T-helper 9 cell (primary cell): ENCODE measurements around the gene HOXA13.

Source experiments
- DNase-seq: peaks from one replicate; pipeline ENCODE4 v3.0.0-alpha.2; 2020

Gene HOXA13

DNA sequence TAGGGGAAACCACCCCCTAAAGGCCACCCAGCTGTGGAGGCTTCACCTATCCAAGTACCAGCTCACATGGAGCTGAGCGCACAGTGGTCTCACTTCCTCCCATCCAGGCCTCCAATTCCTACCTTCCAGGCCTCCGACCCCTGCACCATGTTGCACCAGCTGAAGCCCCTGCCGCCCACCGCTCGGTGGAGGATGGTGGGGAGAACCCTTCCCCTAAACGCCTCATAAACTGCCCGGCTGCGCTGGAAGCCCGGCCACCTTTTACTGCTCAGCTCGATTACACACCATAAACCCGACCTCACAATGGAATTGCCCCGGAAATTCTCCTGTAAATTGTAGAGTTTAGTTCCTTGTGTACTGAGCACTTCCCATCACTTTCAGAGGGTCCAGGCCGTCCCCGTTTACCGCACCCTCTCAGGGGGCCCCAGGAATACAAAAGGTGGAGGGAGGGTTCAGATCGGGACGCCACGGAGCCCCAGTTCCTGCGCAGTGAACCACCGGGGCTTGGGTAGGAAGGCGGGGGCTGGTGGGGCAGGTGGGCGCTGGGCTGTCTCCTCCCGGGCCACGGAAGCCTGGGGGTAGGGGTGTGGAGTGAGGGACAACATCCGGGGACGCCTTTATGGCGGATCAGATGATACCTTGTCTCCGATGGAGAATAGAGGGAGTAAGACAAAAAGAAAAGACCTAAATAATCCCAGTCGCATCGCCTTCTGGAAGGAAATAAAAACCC, 42.0 kb downstream of the HOXA13 start:
- DNase-seq = no peak

DNA sequence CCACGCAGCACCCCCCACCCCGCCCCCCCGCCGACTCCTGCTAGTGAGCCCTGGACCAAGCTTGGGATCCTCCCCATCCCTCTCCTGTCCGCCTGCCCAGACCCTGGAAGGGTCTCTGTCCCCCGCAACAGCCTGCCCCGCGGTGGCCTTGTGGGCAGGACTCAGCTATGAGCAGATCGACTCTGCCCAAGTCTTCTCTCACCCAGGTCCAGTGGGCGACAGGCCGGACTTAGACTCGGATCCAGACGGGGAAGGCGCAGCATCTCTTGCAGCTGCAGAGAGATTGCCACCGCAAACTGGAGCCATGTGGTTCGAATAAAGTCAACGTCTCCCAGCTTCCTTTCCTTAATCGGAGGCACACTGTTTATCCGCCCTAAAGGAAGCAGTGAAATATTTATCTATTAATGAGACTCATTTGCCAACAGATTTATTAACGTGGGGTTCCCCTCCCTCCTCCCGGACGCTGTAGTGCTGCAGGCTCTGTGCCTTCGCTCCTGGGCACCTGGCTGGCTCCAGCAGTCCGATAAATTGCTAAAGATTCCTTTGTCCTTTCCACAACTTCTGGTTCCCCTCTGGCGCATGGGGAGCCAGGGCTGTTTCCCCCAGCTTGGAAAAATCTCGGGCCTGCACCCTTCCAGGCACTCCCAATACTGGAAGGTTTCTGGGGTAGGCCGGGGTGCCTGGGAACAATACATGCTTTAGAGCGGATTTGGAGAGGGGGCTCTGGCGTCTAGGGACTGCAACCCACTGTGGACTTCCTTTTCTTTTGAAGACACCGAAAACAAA, 42.8 kb downstream of the HOXA13 start:
- no peak for DNase-seq

DNA sequence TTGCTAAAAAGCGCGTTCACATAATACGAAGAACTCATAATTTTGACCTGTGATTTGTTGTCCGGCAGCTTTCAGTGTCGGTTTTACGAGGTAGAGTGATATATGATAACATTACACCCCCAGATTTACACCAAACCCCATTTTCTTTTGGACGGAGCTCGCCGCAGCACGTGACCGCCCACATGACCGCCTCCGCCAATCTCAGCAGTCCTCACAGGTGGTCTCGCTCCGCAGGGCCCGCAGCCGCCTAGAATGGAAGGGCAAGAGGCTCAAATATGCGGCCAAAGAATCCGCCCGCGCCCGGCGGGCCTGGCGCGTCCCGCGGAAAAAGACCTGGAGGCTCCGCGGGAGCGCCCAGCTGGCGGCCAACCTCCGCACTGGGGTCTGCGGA, 43.4 kb downstream of the HOXA13 start, which contains the start of gene HOXA7:
TSS of gene HOXA7 (minus strand) at position 168 of the 391 bp plus-strand sequence. CDS start at position 38, 130 bp downstream.
- no peak for DNase-seq

DNA sequence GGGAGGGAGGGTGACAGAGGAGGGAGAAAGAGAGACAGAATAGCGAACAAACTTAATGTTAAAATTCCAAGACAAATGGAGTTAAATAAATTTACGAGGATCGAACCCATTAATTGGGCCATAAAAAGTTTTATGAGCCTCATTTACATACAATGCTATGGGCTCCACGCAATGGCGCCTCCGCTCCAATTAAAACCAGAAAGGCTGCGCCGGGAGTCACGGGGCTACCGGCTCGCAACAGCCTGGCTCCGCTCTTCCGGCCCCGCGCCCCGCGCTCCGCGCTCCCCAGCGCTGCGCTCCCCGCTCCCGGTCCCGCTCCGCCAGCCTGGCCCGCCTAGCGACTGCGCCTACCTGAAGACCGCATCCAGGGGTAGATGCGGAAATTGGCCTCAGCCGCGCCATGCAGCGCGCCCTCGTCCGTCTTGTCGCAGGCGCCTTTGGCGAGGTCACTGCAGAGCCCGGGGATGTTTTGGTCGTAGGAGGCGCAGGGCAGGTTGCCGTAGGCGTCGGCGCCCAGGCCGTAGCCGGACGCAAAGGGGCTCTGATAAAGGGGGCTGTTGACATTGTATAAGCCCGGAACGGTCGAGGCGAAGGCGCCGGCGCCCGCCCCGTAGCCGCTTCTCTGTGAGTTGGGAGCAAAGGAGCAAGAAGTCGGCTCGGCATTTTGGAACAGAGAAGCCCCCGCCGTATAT, 43.9 kb downstream of the HOXA13 start:
- DNase-seq = no peak

DNA sequence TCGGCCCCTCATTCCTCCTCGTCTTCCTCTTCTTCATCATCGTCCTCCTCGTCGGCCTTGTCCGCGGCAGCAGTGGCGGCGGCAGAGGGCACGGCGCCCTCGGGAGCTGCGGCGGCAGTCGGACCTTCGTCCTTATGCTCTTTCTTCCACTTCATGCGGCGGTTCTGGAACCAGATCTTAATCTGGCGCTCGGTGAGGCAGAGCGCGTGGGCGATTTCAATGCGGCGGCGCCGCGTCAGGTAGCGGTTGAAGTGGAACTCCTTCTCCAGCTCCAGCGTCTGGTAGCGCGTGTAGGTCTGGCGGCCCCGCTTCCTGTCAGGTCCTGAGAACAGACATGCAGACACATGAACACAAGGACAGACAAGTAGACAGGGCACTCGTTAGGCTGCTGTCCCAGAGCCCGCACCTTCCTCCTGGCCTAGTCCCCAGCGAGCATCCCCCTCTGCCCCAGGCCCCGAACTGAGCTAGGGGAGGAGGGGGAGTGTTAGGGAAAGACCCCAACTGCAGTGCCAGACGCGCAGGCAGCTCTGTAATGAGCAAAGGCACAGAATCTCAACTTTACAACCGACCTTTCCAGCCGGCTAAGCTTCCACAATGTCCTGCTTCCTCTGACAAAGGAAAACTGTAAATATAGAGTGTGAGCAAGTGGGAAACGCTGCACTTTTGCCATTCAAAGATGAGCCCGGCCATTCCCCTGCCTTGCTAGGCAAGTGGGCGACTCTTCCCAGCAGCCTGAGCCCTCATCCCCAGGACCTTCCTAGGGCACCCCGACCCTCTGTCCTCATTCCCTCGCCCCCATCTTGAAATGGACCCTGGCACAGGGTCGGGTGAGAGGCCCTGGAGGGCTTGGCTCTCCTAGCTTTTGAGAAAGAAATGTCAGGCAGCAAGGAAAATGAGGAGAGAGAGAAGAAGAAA, 44.7 kb downstream of the HOXA13 start:
- no peak for DNase-seq

DNA sequence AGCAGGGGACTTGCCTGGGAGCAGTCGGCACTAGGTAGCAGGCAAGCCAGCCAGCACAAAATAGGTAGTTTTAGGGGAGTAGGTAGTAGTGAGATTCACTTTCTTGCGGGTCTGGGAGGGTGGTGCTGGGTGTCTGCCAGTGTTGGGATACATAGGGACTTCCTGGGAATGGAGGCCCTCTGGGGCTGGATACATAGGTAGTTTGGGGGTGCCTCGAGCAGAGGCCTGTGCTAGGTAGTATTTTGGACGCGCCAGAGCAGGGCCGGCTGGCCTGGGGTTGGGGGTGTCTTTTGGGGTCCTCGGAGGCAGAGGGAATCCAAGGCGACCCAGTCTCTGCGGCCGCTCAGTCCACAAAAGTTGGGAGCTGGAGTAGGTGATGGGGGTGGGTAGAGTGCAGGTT, 45.5 kb downstream of the HOXA13 start:
- DNase-seq = no peak

DNA sequence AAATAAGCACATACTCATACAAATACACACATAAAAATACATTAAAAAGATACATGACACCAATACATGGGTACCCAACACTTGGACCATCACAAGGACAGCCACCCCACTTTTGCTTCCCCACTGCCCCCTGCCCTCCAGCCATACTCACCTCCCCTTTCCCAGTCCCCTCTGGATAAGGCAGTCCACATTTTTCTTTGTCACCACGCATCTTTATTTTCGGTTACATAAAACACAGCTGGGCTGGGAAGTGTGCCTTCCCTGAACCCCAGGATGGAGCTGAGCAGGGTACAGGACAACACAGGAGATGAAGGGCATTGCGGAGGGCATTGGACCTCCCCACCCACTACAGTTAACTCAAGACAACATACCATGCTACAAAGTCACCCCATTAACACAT, 46.4 kb downstream of the HOXA13 start:
- no peak for DNase-seq

DNA sequence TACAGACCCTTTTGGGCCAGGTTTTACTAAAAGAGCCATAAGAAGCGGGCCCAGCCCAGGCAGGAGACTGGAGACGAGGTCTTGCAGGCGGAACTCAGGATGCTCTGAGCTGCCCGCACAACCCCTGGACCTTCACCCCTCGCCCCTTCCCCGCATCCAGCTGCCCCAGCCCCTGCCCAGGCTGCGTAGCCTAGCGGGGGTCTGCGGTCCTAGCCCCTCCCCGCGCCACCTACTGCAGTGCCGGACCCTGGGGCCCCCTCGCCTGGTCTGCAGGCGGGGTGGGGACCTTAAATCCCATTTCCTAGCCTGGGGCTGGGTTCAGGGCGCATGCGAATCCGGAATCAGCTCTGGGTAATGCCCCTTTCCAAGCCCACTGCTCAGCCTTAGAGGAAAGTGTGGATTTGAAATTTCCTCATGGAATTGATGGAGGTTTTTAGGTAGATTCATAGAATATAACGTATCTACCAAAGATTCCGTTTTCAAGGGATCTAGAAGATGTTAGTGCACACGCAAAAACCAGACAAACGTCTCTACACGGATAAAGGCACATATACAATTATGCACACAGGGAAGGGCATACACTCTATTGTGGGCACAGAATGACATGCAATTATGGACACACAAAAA, 47.0 kb downstream of the HOXA13 start:
- no peak for DNase-seq

DNA sequence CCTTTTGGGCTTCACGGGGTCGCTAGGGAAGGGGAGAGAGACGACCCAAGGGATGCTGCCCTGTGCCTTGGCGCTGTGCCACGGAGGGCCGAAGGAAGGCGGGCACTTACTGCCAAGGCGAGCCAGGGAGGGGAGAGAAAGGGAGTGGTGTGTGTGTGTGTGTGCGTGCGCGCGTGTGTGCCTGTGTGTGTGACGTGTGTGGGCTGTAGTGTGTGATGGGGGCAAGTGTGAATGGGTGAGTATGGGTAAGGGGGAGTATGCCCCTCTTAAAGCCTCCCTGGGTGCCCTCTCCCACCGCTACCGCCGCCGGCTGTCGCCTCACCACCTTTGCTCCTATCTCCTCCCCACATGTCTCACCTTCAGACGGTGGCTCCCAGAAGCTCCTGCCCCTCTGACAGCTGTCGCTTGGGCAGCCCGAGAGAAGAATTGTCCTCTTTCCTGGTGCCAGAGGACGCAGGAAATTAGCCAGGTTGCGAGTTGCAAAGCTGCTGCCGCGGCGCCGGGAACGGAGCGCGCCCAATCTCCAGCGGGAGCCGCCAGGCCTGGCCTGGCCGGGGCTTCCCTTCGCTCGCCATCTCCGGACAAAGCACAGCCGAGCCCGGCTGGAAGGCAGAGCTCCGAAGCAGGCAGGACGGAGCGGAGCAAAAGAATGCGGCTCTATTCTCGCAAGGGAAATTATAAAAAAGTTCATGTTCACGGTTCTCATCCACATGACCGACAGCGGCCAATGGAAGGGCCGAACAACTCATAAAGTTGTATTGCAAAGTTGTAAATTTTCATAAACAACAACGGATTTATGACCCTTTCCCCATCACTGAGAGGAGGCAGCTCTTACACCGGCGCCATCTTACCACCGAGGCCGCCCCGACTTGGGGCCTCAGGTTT, 47.7 kb downstream of the HOXA13 start, which contains the start of gene HOXA3:
TSS of gene HOXA3 (minus strand) at position 653 of the 885 bp plus-strand sequence. CDS start 41,943 bp downstream, outside the sequence.
- no peak for DNase-seq

DNA sequence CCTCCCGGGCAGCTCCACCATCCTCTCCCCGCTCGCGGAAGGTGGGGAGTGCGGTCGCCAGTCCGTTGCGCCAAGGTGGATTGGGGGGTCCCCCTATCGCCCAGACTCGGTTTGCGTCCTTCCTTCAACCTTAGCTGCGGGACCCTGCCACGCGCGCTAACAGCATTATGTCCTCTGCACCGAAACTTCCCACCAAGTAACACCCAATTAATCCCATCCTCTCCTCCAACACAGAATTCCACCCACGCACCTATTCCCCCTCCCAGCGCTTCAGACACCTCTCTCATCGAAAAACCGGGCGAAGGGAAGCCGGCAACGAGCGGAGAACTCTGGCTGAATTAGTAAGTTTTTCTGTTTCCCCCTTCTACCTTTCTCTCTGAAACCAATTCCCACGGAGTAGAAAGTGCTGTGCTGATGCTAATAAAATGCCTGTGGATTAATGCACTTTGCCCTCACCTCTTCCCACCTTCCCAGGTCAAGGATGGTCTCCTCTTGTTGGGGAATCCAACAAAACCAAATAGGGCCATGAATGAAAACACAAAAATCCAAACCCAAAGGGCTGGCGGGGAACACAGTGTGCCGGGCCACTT, 48.5 kb downstream of the HOXA13 start:
- no peak for DNase-seq

DNA sequence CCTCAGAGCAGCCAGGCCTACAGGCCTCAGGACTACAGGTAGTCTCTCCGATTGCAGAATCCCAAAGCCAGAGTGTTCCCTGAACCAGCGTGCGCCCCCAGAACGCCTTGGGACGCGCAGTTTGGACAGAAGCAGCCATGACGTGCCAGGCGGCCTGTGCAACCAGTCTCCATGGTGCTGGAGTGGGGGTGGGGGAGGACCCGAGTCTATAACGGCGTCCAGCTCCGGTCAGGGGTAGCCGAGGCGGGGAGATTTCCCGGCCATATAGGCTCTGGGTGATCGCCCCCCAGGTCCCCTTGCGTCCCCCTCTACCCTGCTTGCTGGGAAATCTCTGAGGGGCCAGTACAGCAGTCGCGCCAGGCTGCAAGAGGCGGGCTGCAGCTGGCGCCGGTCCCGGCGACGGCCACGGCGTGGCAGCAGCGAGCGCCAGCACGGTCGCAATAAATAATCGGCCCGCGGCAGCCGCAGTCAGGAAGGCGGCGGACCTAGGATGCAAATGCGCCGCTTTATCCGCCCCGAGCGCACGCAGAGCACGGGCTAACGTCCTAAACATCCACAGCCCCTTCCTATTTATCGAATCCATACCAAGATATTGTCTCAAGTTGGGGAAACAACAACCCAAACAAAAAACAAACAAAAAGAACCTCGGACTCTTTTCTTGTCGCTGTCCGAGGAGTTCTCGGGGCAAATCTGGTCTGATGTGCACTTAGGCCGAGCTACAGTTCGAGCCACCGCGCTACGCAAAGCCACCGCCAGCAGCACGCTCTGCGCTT, 49.1 kb downstream of the HOXA13 start:
- peak; percentile 56 for DNase-seq

DNA sequence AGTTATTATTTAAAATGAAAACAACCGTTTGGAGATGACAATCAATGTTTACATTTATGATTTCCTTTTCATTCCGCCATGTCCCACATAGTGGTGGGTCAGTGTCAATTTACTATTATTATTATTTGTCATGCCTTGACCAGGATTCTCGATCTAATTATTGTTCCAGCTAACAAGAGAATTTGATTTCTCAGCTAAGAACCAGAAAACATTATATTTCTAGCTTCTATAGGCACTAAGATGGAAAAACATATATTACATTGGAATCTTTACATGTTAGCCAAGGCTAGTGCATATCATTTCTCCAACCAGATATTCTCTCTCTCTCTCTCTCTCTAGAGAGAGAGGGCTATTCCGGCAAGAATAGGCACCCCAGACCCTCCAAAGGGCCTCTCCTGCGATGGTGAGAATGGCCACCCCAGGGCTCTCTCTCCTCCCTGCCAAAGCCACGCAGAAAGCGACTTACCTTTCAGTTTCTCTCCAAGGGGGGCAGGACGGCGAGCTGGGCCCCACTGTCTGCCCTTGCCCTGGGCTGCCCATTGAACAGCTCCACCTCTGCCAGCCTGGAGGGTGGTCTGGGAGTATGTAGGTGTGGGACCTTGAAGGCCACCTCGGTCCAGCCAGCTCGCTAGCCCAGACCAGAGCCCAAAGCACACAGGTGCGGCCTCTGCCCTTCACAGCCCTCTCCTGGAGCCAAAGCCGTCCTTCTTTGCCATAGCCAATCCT, 49.9 kb downstream of the HOXA13 start:
- DNase-seq = no peak

DNA sequence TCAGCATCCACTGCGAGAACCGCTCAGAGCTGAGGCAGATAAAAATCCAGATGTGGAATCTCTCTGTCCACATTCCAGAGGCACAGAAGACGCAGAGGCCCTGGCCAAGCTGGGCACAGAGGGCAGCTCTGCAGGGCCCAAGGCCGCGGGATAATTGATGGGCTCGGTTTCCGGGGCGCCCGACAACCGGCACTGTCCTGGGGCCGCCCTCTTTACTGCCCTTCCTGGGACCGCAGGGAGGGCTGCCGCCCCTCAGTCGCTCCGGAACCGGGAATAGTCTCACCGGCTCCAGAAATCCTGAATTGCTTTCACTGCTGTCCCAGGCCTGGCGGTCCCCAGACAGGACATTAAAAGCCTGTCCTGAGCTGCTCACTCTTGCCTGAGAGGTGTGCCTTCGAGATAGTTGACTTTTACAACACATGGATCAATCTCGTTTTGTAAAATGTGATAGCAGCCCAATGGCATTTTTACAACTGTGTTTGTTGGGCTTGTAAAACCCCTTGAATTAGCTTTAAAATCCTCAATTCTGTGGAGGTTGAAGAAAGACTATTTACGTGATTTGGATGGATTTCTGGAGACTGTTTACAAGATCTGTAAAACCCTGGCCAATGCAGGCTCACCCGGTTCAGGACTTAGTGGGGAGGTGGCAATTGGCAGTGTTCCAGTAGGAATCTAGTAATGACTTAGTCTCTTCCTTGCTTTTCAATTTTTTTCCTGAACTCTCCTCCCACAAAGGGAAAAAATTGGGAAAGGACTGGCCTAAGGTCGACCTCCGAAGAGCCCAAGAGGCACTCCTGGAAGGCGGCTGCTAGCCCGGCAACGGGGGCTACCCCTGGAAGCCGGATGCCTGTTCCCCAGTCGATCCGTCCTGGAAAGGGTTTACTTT, 50.9 kb downstream of the HOXA13 start:
- no peak for DNase-seq

DNA sequence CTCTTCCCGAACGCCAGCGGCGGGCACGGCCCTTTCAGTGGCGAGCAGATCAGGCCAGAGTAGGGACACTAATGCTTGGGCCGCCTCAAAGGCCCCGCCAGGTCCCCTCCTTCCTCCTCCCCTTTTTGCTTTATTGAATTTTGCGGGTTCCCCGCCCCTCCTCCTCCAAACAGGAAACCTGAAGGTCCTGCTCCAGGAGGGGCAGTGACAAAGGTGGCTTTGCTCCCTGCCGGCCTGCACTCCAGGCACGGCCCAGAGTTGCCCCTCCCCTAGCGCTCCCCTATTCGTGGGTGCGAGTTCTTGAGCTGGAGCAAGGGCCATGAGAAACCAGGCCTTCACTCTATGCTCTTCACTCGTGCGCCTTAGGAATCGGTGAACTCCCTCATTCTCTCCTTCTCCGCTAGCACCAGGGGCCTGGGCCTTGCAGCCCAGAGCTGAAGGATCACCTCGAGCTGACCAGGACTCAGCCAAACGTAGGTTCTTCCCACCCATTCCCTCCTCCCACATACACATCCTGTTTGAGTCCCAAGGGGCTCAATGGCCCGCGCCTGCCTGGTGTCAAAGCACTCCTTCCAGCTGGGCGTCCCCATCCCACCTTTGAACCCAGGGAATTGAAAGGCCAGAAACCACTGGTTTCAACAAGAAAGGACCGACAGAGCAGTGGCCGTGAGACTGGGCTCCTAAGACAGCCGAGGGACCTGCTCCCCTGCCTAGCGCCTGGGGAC, 51.7 kb downstream of the HOXA13 start:
- no peak for DNase-seq

DNA sequence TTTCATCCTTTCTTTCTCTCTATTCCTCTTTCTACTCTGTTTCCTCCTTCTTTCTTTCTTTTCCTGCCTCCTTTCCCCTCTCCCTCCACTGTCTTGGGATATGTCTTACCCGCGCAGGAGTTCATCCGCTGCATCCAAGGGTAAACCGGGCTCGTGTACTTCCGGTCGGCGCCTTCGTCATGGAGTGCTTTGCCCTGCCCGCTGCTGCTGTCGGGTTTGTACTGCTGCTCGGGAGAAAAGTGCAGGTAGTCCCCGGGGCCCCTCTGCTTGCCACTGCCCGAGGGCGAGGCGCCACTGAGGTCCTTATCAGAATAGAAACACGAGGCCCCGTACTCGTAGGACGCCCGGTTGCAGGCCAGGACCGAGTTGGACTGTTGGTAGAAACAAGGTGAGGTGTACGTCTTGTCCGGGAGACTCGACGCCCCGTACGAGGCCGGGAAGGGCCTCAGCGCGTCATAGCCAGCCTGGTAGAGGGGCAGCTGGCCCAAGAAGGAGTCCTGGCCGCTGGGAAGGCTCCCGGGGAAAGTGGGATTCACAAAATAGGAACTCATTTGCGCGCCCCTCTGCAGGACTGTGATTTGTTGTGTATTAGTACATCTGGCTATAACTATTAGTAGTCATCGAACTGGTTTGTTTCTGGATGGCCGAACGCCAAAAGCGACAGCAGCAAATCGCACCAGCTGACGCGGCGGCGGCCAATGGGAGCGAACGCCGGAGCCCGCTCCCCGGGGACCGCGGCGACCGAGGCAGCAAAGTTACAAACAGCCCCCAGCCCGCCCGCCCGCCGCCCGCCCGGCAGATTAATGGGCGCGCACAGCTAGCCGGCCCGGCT, 52.5 kb downstream of the HOXA13 start, which contains the start of gene HOXA6:
TSS of gene HOXA6 (minus strand) at position 576 of the 832 bp plus-strand sequence. CDS start at position 551, 25 bp downstream.
- no peak for DNase-seq
